ENCODE results near the gene TPCN1.

GRCh38 chr12:113268136-113268535 lies 46.9 kb downstream of the TPCN1 start:
- TF ChIP-seq CTCF (tag by site-specific recombination; IDR thresholded peaks at IDR 0.05) (no peak), ZNF629 (tag by site-specific recombination; IDR thresholded peaks at IDR 0.05) (no peak), ZNF561 (tag by site-specific recombination; IDR thresholded peaks at IDR 0.05; ENCODE audit: borderline replicate concordance) (no peak), ZNF707 (tag by site-specific recombination; IDR thresholded peaks at IDR 0.05) (no peak), PRDM6 (tag by site-specific recombination; IDR thresholded peaks at IDR 0.05) (no peak), YY1 (tag by site-specific recombination; IDR thresholded peaks at IDR 0.05) (no peak)

Measured in HEK293 (cell line).